GM19023 (cell line): ENCODE measurements around the gene PDCD1LG2.
"Not testable (repeated sequence)": the region's sequence is repeated elsewhere in the genome, so short reads cannot be mapped to it uniquely, and the experiment has no call there.

Experiments
- ATAC-seq: cut with Tn5 transposase; IDR thresholded peaks from one replicate; pipeline ENCODE4 v1.9.1; 2021; ENCODE audit warnings: mild to moderate bottlenecking, moderate library complexity; ENCODE audit not compliant: unreplicated experiment

Gene PDCD1LG2

GRCh38 chr9:5563417-5563815 is 53.1 kb downstream of the PDCD1LG2 start:
- ATAC-seq: no peak

- no peak for ATAC-seq
These were observed 53.6 kb downstream of the PDCD1LG2 start for GRCh38 chr9:5563886-5564285.

- ATAC-seq: peak; percentile 63
These were observed 55.8 kb downstream of the PDCD1LG2 start for GRCh38 chr9:5566054-5566618.

- ATAC-seq: no peak
These were observed 58.5 kb downstream of the PDCD1LG2 start for GRCh38 chr9:5568868-5569267.

- no peak for ATAC-seq
These were observed 59.1 kb downstream of the PDCD1LG2 start for GRCh38 chr9:5569409-5569808.

GRCh38 chr9:5569891-5570290 is 59.6 kb downstream of the PDCD1LG2 start:
- ATAC-seq: no peak

- ATAC-seq: no peak
These were observed 61.4 kb downstream of the PDCD1LG2 start for GRCh38 chr9:5571629-5572232.

- no peak for ATAC-seq
These were observed 63.8 kb downstream of the PDCD1LG2 start for GRCh38 chr9:5574097-5574496.

- ATAC-seq: no peak
These were observed 64.7 kb downstream of the PDCD1LG2 start for GRCh38 chr9:5575000-5575399.

- ATAC-seq: no peak
These were observed 66.9 kb downstream of the PDCD1LG2 start for GRCh38 chr9:5577225-5577624.

- ATAC-seq: no peak
These were observed 67.8 kb downstream of the PDCD1LG2 start for GRCh38 chr9:5578018-5578697.

- ATAC-seq: no peak
These were observed 68.4 kb downstream of the PDCD1LG2 start for GRCh38 chr9:5578698-5579085.

GRCh38 chr9:5579881-5580280 is 69.5 kb downstream of the PDCD1LG2 start:
- ATAC-seq: no peak

GRCh38 chr9:5580650-5581049 is 70.3 kb downstream of the PDCD1LG2 start:
- ATAC-seq: no peak

GRCh38 chr9:5581706-5582105 is 71.4 kb downstream of the PDCD1LG2 start:
- ATAC-seq: not testable (repeated sequence)

- peak; percentile 54 for ATAC-seq
These were observed 72.5 kb downstream of the PDCD1LG2 start for GRCh38 chr9:5582835-5583195.

- peak; percentile 43 for ATAC-seq
These were observed 76.1 kb downstream of the PDCD1LG2 start for GRCh38 chr9:5586391-5586802.

GRCh38 chr9:5587024-5587423 is 76.7 kb downstream of the PDCD1LG2 start:
- peak; percentile 25 for ATAC-seq

- no peak for ATAC-seq
These were observed 81.9 kb downstream of the PDCD1LG2 start for GRCh38 chr9:5592231-5592630.

- no peak for ATAC-seq
These were observed 82.6 kb downstream of the PDCD1LG2 start for GRCh38 chr9:5592904-5593303.

GRCh38 chr9:5593904-5594303 is 83.6 kb downstream of the PDCD1LG2 start:
- peak; percentile 67 for ATAC-seq

- no peak for ATAC-seq
These were observed 85.8 kb downstream of the PDCD1LG2 start for GRCh38 chr9:5596173-5596572.
